Memory B cell (primary cell): ENCODE measurements around the gene PCSK5.
"Not testable (repeated sequence)": the region's sequence is repeated elsewhere in the genome, so short reads cannot be mapped to it uniquely, and the experiment has no call there.

Source experiments
- ATAC-seq: fragments of 150-1000 bp; cut with Tn5 transposase; 2 replicates; pipeline ENCODE4 v1.10.0; 2021; ENCODE audit warnings: low read depth, mild to moderate bottlenecking, moderate library complexity
- DNase-seq, 2 donors: peaks; one replicate each; pipeline ENCODE4 v3.0.0; 2022; ENCODE audit warnings: low spot score in 2 of 2
- H3K27ac Mint-ChIP-seq: one replicate; pipeline ENCODE4 v1.8.0; 2022; ENCODE audit warnings: mild to moderate bottlenecking, moderate library complexity, mixed read lengths
- H3K27me3 Mint-ChIP-seq: one replicate; pipeline ENCODE4 v1.8.0; 2022; ENCODE audit warnings: mixed read lengths
- H3K36me3 Mint-ChIP-seq: one replicate; pipeline ENCODE4 v1.8.0; 2022; ENCODE audit warnings: mild to moderate bottlenecking, mixed read lengths
- H3K4me1 Mint-ChIP-seq: one replicate; pipeline ENCODE4 v1.8.0; 2022; ENCODE audit warnings: mixed read lengths
- H3K4me3 Mint-ChIP-seq: one replicate; pipeline ENCODE4 v1.8.0; 2022; ENCODE audit warnings: mild to moderate bottlenecking, moderate library complexity, mixed read lengths
- H3K9me3 Mint-ChIP-seq: one replicate; pipeline ENCODE4 v1.8.0; 2022; ENCODE audit warnings: mixed read lengths

PCSK5 gene

DNA sequence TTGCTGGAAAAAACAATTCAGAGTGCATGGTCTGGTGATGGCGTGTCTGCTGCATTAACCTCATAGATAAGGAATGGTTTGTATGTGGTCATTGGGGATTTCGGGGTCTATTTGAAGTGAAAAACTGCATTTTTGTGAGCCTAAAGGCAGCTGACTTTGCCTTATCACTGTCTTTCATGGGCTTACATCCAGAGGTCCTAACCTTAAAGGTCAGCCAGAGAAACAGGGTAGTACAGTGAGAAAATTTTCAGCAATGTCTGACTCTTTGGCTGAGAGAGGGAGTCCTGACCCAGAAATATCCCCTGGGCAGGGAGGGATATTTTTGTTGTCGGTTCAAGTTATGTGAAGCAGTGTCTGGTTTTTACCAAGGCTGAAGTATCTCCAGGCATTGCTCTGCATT is 5.7 kb downstream of the PCSK5 start:
- peaks cover 14% of the 10 kb centered on the region for H3K27me3 Mint-ChIP-seq
- no peak for ATAC-seq
- no peaks in the 10 kb centered on the region for H3K4me1 Mint-ChIP-seq
- no peak for DNase-seq
- no peak overlapping the region for H3K4me3 Mint-ChIP-seq
- no peaks in the 10 kb centered on the region for H3K36me3 Mint-ChIP-seq
- H3K9me3 Mint-ChIP-seq: peaks cover 2% of the 10 kb centered on the region
- no peak overlapping the region for H3K27ac Mint-ChIP-seq

DNA sequence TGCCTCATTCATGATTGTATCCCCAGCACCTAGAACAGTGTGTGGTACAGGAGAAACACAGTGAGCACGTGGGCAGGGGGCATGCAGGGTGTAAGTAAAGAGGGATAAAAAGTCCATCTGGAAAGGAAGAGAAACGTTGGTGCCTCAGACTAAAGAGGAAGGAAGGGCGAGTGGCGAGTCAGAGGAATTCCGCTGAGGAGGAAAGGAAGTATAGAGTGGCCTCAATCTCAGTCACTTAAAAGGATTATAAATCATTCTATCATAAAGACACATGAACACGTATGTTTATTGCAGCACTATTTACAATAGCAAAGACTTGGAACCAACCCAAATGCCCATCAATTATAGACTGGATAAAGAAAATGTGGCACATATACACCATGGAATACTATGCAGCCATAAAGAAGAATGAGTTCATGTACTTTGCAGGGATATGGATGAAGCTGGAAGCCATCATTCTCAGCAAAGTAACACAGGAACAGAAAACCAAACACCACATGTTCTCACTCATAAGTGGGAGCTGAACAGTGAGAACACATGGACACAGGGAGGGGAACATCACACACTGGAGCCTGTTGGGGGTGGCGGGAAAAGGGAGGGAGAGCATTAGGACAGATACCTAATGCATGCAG is 10.5 kb downstream of the PCSK5 start:
- not testable (repeated sequence) for H3K36me3 Mint-ChIP-seq, H3K27me3 Mint-ChIP-seq, H3K4me1 Mint-ChIP-seq, H3K9me3 Mint-ChIP-seq, ATAC-seq, DNase-seq, H3K4me3 Mint-ChIP-seq, H3K27ac Mint-ChIP-seq

DNA sequence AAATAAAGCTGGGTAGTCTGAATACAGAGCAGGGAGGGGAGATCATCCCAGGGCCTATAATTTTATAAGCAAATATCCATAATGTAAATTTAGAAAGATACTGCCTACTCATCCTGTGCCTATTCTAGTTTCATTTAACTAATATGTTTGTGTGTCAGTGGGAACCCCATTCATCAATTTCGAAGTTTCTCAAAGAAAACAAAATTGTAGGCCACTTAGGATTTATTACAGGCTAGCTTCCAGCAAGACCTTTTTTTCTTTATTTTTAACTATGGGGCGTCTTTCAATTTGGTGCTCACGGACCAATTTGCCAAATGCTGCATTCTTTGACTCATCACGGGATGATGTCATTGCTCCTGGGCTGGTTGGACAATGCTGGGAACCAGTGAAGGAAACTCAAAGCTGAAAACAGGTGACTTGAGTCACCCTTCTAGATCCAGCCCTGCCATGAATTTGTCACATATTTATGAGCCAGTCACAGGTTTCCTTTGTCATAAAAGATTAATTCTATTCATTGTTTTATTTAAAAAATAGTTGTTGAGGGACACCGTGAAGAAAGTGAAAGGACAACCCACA is 13.4 kb downstream of the PCSK5 start:
- DNase-seq: no peak
- ATAC-seq: no peak
- no peak overlapping the region for H3K27ac Mint-ChIP-seq
- H3K9me3 Mint-ChIP-seq: peaks cover 4% of the 10 kb centered on the region
- H3K4me3 Mint-ChIP-seq: no peak overlapping the region
- H3K4me1 Mint-ChIP-seq: no peaks in the 10 kb centered on the region
- peaks cover 5% of the 10 kb centered on the region for H3K27me3 Mint-ChIP-seq
- H3K36me3 Mint-ChIP-seq: no peaks in the 10 kb centered on the region

DNA sequence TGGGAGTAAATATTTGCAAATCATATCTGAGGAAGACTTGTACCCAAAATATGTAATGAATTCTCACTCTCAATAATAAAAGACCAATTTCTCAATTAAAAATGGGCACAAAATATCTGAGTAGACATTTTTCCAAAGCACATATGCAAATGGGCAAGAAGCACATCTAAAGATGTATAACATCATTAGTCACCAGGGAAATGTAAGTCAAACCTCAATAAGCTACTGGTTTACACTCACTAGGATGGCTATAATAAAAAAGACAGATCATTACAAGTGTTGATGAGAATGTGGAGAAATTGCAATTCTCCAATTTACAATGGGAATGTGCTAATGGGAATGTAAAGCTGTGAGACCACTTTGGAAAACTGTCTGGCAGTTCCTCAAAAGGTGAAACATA is 13.9 kb downstream of the PCSK5 start:
- Mint-ChIP-seq H3K27ac (no peak overlapping the region), H3K9me3 (peaks cover 4% of the 10 kb centered on the region), H3K27me3 (peaks cover 4% of the 10 kb centered on the region), H3K4me1 (no peaks in the 10 kb centered on the region), H3K4me3 (no peak overlapping the region), H3K36me3 (no peaks in the 10 kb centered on the region)
- ATAC-seq: no peak
- DNase-seq: no peak

DNA sequence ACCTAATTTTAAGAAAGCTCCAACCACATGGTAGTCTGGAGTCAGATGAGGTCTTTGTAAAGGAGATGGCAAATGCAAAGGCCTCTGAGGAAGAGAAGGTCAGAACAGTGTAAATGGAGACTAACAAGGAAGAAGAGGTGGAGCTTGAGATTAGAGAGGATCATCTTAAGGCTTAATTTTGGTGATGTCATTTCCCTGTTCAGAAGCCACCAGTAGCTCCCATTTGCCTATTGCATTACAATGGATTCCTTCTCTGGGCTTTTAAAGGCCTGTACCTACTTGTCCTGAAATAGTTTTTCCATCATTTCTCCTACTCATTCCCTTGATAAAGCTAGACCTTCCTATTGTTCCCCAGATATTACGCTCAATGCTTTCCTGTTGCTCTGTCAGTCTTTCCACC is 16.1 kb downstream of the PCSK5 start:
- Mint-ChIP-seq H3K9me3 (peaks cover 2% of the 10 kb centered on the region), H3K4me1 (no peaks in the 10 kb centered on the region), H3K4me3 (no peak overlapping the region), H3K27me3 (no peaks in the 10 kb centered on the region), H3K36me3 (no peaks in the 10 kb centered on the region), H3K27ac (no peak overlapping the region)
- DNase-seq (no peak), ATAC-seq (no peak)

GRCh38 chr9:75907329-75907728 is 16.9 kb downstream of the PCSK5 start:
- Mint-ChIP-seq H3K27ac (no peak overlapping the region), H3K4me1 (no peaks in the 10 kb centered on the region), H3K27me3 (no peaks in the 10 kb centered on the region), H3K4me3 (no peak overlapping the region), H3K9me3 (peaks cover 6% of the 10 kb centered on the region), H3K36me3 (no peaks in the 10 kb centered on the region)
- DNase-seq (no peak), ATAC-seq (no peak)

DNA sequence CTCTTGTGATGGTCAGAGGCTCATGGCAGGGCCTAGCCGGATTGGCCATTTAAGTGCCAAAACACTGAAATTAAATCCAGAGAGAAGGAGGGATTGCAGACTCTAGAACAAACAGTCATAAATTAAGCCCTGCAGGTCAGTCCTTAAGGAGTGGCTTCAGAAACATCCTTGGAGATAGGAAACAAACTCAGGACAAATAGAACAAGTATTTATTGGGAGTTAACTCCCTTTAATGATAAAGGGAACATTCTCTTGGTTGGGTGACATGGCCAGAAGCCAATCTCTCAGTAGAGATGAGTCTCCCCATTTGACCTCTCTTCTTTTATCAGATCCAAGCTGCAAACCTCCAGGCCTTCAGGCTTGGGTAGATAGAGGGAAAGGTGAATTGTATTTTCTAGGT is 17.4 kb downstream of the PCSK5 start:
- no peak overlapping the region for H3K4me3 Mint-ChIP-seq
- no peaks in the 10 kb centered on the region for H3K4me1 Mint-ChIP-seq
- no peaks in the 10 kb centered on the region for H3K27me3 Mint-ChIP-seq
- peaks cover 6% of the 10 kb centered on the region for H3K9me3 Mint-ChIP-seq
- DNase-seq (no peak), ATAC-seq (no peak)
- H3K36me3 Mint-ChIP-seq: no peaks in the 10 kb centered on the region
- no peak overlapping the region for H3K27ac Mint-ChIP-seq

- Mint-ChIP-seq H3K4me1 (no peaks in the 10 kb centered on the region), H3K27me3 (no peaks in the 10 kb centered on the region), H3K36me3 (no peaks in the 10 kb centered on the region), H3K9me3 (peaks cover 6% of the 10 kb centered on the region), H3K27ac (no peak overlapping the region), H3K4me3 (no peak overlapping the region)
- no peak for DNase-seq
- no peak for ATAC-seq
Measured at GRCh38 chr9:75909776-75910175, 19.3 kb downstream of the PCSK5 start.

- peaks cover 6% of the 10 kb centered on the region for H3K9me3 Mint-ChIP-seq
- no peak for DNase-seq
- no peaks in the 10 kb centered on the region for H3K4me1 Mint-ChIP-seq
- no peaks in the 10 kb centered on the region for H3K36me3 Mint-ChIP-seq
- no peak overlapping the region for H3K27ac Mint-ChIP-seq
- ATAC-seq: no peak
- H3K4me3 Mint-ChIP-seq: no peak overlapping the region
- no peaks in the 10 kb centered on the region for H3K27me3 Mint-ChIP-seq
Measured at GRCh38 chr9:75910731-75911130, 20.3 kb downstream of the PCSK5 start.

- Mint-ChIP-seq H3K4me1 (no peaks in the 10 kb centered on the region), H3K27me3 (no peaks in the 10 kb centered on the region), H3K9me3 (peaks cover 7% of the 10 kb centered on the region), H3K36me3 (no peaks in the 10 kb centered on the region), H3K27ac (no peak overlapping the region), H3K4me3 (no peak overlapping the region)
- DNase-seq (no peak), ATAC-seq (no peak)
Measured at GRCh38 chr9:75911390-75911789, 20.9 kb downstream of the PCSK5 start.

DNA sequence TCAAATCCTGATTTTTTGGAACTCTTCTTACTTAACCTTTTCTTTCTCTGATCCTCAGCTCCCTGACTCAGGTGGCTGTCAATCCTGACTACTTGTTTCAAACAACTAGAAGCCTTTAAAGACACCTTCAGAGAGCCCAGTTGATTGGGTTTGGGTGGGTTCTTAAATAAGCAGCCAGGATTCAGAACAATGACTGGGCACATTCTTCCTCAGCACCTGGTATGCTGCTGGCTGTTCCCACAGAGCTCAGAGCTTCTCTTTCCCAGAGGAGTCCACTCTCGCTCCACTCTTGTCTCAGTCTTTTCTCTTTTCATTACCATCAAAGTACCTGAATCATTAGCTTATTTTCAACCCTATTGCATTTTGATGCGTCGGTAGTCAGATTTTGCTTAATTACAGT is 22.5 kb downstream of the PCSK5 start:
- DNase-seq: no peak
- no peak overlapping the region for H3K27ac Mint-ChIP-seq
- peaks cover 9% of the 10 kb centered on the region for H3K9me3 Mint-ChIP-seq
- H3K4me3 Mint-ChIP-seq: no peak overlapping the region
- no peaks in the 10 kb centered on the region for H3K36me3 Mint-ChIP-seq
- no peak for ATAC-seq
- H3K4me1 Mint-ChIP-seq: no peaks in the 10 kb centered on the region
- H3K27me3 Mint-ChIP-seq: no peaks in the 10 kb centered on the region

DNA sequence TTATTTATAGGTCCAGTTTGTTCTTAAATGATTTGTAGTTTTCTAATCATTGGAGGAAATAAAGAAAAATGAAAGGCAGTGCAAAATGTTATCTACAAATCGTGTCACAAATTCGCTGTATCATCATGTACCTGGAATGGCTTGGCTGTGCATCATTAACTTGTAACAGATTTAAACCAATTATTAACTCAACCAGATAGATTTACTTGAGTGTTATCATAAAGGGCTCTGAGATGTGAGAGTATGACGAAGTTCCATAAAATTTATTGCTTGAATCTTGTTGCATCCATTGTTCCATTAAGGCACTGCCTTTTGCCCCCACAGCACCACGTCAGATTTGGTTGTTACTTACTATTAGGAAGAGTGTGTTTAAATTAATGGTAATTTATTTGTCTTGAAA is 23.5 kb downstream of the PCSK5 start:
- Mint-ChIP-seq H3K27me3 (no peaks in the 10 kb centered on the region), H3K36me3 (no peaks in the 10 kb centered on the region), H3K4me3 (no peak overlapping the region), H3K4me1 (no peaks in the 10 kb centered on the region), H3K9me3 (peaks cover 8% of the 10 kb centered on the region), H3K27ac (no peak overlapping the region)
- ATAC-seq: no peak
- no peak for DNase-seq

- no peaks in the 10 kb centered on the region for H3K4me1 Mint-ChIP-seq
- DNase-seq (no peak), ATAC-seq (no peak)
Measured at GRCh38 chr9:75914883-75915452, 24.5 kb downstream of the PCSK5 start.

GRCh38 chr9:75918154-75918553 is 27.7 kb downstream of the PCSK5 start:
- Mint-ChIP-seq H3K27me3 (no peaks in the 10 kb centered on the region), H3K9me3 (peaks cover 3% of the 10 kb centered on the region), H3K36me3 (no peaks in the 10 kb centered on the region), H3K4me1 (no peaks in the 10 kb centered on the region), H3K27ac (no peak overlapping the region), H3K4me3 (no peak overlapping the region)
- no peak for DNase-seq
- ATAC-seq: no peak

More at GRCh38 chr9:75914883-75915452, 24.5 kb downstream of the PCSK5 start:
- Mint-ChIP-seq H3K9me3 (peaks cover 8% of the 10 kb centered on the region), H3K36me3 (no peaks in the 10 kb centered on the region), H3K27me3 (no peaks in the 10 kb centered on the region), H3K4me3 (no peak overlapping the region), H3K27ac (no peak overlapping the region)

- H3K36me3 Mint-ChIP-seq: no peaks in the 10 kb centered on the region
- H3K4me3 Mint-ChIP-seq: no peak overlapping the region
- ATAC-seq (no peak), DNase-seq (no peak)
- H3K9me3 Mint-ChIP-seq: peaks cover 3% of the 10 kb centered on the region
- no peaks in the 10 kb centered on the region for H3K27me3 Mint-ChIP-seq
- no peaks in the 10 kb centered on the region for H3K4me1 Mint-ChIP-seq
- no peak overlapping the region for H3K27ac Mint-ChIP-seq
Measured at GRCh38 chr9:75918909-75919308, 28.4 kb downstream of the PCSK5 start.
